Spleen (tissue), 11 donors: Measurements from ENCODE around the gene IKBKE. TPM values are rescaled to one million over a fixed set of nuclear protein-coding genes. Genes with fewer than 3 reads are reported as not detected.

Experiments used
- DNase-seq: peaks from one replicate; pipeline ENCODE4 v3.0.0-alpha.2; 2020
- H3K27ac ChIP-seq, 8 donors: fragments of 200-600 bp; sonication (generic) in 7 of 8; 1 replicate in 4 of 8; 2 replicates in 4 of 8; pipeline versions ENCODE4 v1.5.0 to v1.8.0; 2016 to 2021; ENCODE audit warnings: inconsistent platforms in 4 of 8, mild to moderate bottlenecking in 4 of 8, moderate library complexity in 1 of 8
- H3K27me3 ChIP-seq, 7 donors: fragments of 200-600 bp; sonication (generic) in 6 of 7; replicated peaks in 1 of 7; 1 replicate in 4 of 7; 2 replicates in 3 of 7; pipeline versions ENCODE4 v1.5.0 to v1.8.0; 2016 to 2021; ENCODE audit warnings: inconsistent platforms in 3 of 7, mild to moderate bottlenecking in 1 of 7
- H3K36me3 ChIP-seq, 6 donors: fragments of 200-600 bp; sonication (generic) in 5 of 6; 1 replicate in 4 of 6; 2 replicates in 2 of 6; pipeline versions ENCODE4 v1.5.0 to v1.8.0; 2016 to 2021; ENCODE audit warnings: inconsistent platforms in 2 of 6
- H3K4me1 ChIP-seq, 6 donors: fragments of 200-600 bp; sonication (generic) in 5 of 6; 1 replicate in 3 of 6; 2 replicates in 3 of 6; pipeline versions ENCODE4 v1.5.0 to v1.8.0; 2016 to 2021; ENCODE audit warnings: inconsistent platforms in 3 of 6
- H3K4me3 ChIP-seq, 8 donors: fragments of 200-600 bp; sonication (generic) in 7 of 8; 1 replicate in 4 of 8; 2 replicates in 4 of 8; pipeline versions ENCODE4 v1.5.0 to v1.8.0; 2016 to 2021; ENCODE audit warnings: inconsistent platforms in 4 of 8, mild to moderate bottlenecking in 4 of 8, moderate library complexity in 2 of 8
- H3K9me3 ChIP-seq, 8 donors: fragments of 200-600 bp; sonication (generic) in 7 of 8; 1 replicate in 4 of 8; 2 replicates in 4 of 8; pipeline versions ENCODE4 v1.5.0 to v1.8.0; 2016 to 2021; ENCODE audit warnings: inconsistent platforms in 4 of 8
- CTCF ChIP-seq, 11 experiments: fragments of 200-600 bp in 7 of 11; fragments of 450-650 bp in 4 of 11; sonication (generic) in 4 of 11; IDR thresholded peaks in 8 of 11; conservative IDR thresholded peaks in 3 of 11; 1 replicate in 7 of 11; 2 replicates in 4 of 11; pipeline versions ENCODE4 v1.4.0 to v1.8.0; 2016 to 2021; ENCODE audit warnings: antibody characterized with exemption in 11 of 11, inconsistent platforms in 4 of 11, mild to moderate bottlenecking in 1 of 11
- POLR2A ChIP-seq, 3 donors: fragments of 450-650 bp; IDR thresholded peaks; one replicate each; pipeline ENCODE4 v1.5.1; 2017; ENCODE audit warnings: antibody characterized with exemption in 3 of 3, mild to moderate bottlenecking in 1 of 3
- POLR2AphosphoS5 ChIP-seq, 3 donors: sonication (generic); formaldehyde crosslinking; IDR thresholded peaks; one replicate each; pipeline ENCODE4 v1.5.1; 2017; ENCODE audit warnings: antibody characterized with exemption in 3 of 3
- WGBS, 5 donors: extraction: QIAGEN DNeasy Blood & Tissue Kit in 3 of 5; methylation state at CpG; one replicate each; pipeline versions ENCODE4 v1.1.5 to v1.1.7; 2013 to 2018; 5-methylcytosine and 5-hydroxymethylcytosine counted together
- intact Hi-C: fragments of 100-400 bp; cut with DNase I; formaldehyde crosslinking; loops from one replicate; pipeline ENCODE4 v1.15.0; 2023; ENCODE audit warnings: low total_unique reads
- polyA plus RNA-seq, 3 donors: library from polyadenylated mRNA; stranded (reverse); fragments of 200-250 nt; gene quantifications; one replicate each; pipeline ENCODE4 v1.2.1, GENCODE V29; 2013
- total RNA-seq, 7 donors: library from RNA; depleted of rRNA in 3 of 7; stranded (reverse); fragments of >200 nt in 3 of 7; fragmentation: NEBNext Ultra II Directional in 4 of 7; extraction: Animal tissue kit (Norgen Biotek cat#: 25700) in 4 of 7; gene quantifications; one replicate each; pipeline versions ENCODE4 v1.1.0 to v1.2.1, GENCODE V29; 2016 to 2021
- donor health status: healthy with polysubstance abuse.
- donor health status: DM: no; HTN: no; CAD: no; lungs with moderate emphysema.
- donor health status: DM: no; HTN: no; CAD: no.
- donor health status: Bipolar disorder and iron deficiency.
- donor health status: healthy.
- donor health status: DM: no; HTN: no; CAD: no.
- donor health status: DM: yes; HTN: yes; CAD: no.

Gene IKBKE
- total and polyA plus RNA-seq, 10 donors: 11.3 to 37.3 (median 29.7) TPM

DNA sequence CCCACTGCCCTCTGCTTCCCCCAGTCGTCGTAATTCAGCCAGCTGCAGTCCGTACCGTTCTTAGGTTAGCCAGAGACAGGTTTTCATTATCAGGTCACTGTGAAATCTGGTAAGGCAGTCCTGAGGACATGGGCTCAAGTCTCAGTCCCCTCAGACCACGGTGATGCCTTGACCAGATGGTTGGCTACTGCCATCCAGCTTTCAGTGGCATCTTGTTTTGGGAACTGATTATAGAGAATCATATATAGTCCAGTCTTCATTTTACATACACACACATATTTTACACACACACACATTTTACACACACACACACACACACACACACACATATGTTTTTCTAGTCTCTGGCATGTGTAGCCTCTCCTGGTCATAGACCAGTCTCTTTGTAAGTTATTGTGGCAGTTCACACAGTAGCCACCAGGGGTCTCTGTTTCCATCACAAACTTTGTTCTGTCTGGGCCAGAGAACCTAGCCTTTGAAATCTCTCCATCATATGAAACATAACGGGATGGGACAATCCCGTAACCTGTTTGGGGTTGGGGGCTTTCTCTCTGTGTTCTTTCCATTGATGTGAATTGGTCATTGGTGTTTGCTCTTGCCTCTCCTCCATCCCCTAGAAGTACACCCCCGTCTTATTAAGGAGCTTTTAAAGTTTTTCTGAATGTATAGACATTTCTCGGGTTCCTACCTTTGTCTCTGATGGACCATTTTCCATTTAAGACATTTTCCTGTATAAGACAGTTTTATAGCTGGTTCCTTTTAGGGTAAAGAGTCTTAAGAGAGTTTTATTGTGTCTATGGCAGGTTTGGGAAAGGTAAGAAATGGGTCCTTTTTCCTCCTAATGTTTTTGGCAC is 8.4 kb upstream of the IKBKE start:
- WGBS, 5 donors: 60 to 74% (median 73%) methylated on average over 9 of the region's 9 CpGs
- no peaks in the 10 kb centered on the region for H3K27me3 ChIP-seq
- H3K4me1 ChIP-seq: peaks cover 6 to 54% (median 25%) of the 10 kb centered on the region in 6 donors
- H3K4me3 ChIP-seq: no peak overlapping the region
- peak; percentile 18 for DNase-seq
- peak overlapping the region in 4 of 8 donors; percentile 11 to 66 (median 28) for H3K27ac ChIP-seq
- TF ChIP-seq POLR2AphosphoS5 (IDR thresholded peaks at IDR 0.05) (no peak), POLR2A (IDR thresholded peaks at IDR 0.05) (no peak), CTCF (IDR thresholded peaks at IDR 0.05 in 8 of 11, conservative IDR thresholded peaks at IDR 0.05 in 3 of 11) (peak; percentile 51 to 91 (median 81))
- H3K36me3 ChIP-seq: peaks cover 0 to 73% (median 9%) of the 10 kb centered on the region in 6 donors
- no peaks in the 10 kb centered on the region for H3K9me3 ChIP-seq
- intact Hi-C loops: no loop called here

DNA sequence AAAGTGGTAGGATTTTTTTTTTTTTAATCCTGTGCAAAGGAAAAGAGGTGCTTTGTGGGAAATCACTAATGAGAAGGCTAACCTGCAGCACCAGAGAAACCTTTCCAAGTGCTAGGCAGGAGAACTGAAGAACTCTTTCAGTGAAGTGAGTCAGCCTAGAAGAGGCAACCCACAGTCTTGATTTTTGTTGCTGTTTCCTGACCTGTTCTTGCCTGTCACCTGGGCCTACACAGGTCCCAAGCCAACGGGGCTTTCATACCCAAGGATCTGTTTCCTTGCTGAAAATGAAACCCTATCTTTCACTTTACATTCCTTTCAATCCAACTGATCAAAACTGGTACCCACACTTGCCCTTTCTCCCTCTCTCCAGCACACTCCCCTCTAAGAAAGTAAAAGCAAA is 7.1 kb upstream of the IKBKE start:
- Histone ChIP-seq H3K4me1 (peaks cover 8 to 56% (median 28%) of the 10 kb centered on the region in 6 donors), H3K27ac (no peak overlapping the region), H3K27me3 (no peaks in the 10 kb centered on the region), H3K4me3 (no peak overlapping the region), H3K36me3 (peaks cover 0 to 60% (median 9%) of the 10 kb centered on the region in 6 donors), H3K9me3 (no peaks in the 10 kb centered on the region)
- TF ChIP-seq CTCF (IDR thresholded peaks at IDR 0.05 in 8 of 11, conservative IDR thresholded peaks at IDR 0.05 in 3 of 11) (no peak), POLR2A (IDR thresholded peaks at IDR 0.05) (no peak), POLR2AphosphoS5 (IDR thresholded peaks at IDR 0.05) (no peak)
- 65 to 78% (median 70%) methylated on average over 1 of the region's 1 CpG for WGBS, 5 donors
- peak; percentile 18 for DNase-seq
- intact Hi-C loops: no loop called here

DNA sequence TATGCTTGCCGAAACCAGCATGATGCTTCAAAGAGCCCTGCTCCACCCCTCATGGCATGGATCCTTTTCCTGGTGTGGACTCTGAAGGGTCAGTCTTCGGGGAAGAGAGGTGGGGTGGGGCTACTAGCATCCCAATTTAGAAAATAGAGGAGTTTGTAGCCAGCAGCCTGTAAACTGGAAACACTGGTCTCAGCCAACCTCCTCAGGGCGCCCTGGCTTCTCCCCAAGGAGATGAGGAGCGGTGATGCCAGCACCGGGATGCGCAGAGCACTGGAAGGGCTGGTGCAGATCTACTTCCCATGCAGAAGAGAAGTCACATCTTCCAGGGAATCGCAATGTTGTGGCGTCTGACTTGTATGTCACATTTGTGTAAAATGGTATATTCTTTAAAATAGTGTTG is 6.4 kb upstream of the IKBKE start:
- Histone ChIP-seq H3K27ac (peak overlapping the region in 2 of 8 donors; percentile 55 to 79), H3K36me3 (peaks cover 0 to 52% (median 5%) of the 10 kb centered on the region in 6 donors), H3K9me3 (no peaks in the 10 kb centered on the region), H3K4me1 (peaks cover 8 to 64% (median 36%) of the 10 kb centered on the region in 6 donors), H3K4me3 (no peak overlapping the region), H3K27me3 (no peaks in the 10 kb centered on the region)
- intact Hi-C loops: no loop called here
- peak; percentile 58 for DNase-seq
- 92 to 97% (median 96%) methylated on average over 8 of the region's 8 CpGs for WGBS, 5 donors
- TF ChIP-seq POLR2AphosphoS5 (IDR thresholded peaks at IDR 0.05) (peak in 1 of 3 donors; percentile 19), POLR2A (IDR thresholded peaks at IDR 0.05) (no peak)

GRCh38 chr1:206464456-206464964 is 5.8 kb upstream of the IKBKE start:
- WGBS, 5 donors: 55 to 69% (median 60%) methylated on average over 4 of the region's 4 CpGs
- DNase-seq: peak; percentile 14
- Histone ChIP-seq H3K4me3 (no peak overlapping the region), H3K9me3 (no peaks in the 10 kb centered on the region), H3K36me3 (peaks cover 0 to 46% (median 3%) of the 10 kb centered on the region in 6 donors), H3K27me3 (no peaks in the 10 kb centered on the region), H3K27ac (peak overlapping the region in 4 of 8 donors; percentile 6 to 79 (median 32)), H3K4me1 (peaks cover 13 to 70% (median 42%) of the 10 kb centered on the region in 6 donors)
- TF ChIP-seq POLR2A (IDR thresholded peaks at IDR 0.05): no peak
- no peak for TF ChIP-seq POLR2AphosphoS5 (IDR thresholded peaks at IDR 0.05)
- no peak for TF ChIP-seq CTCF (IDR thresholded peaks at IDR 0.05 in 8 of 11, conservative IDR thresholded peaks at IDR 0.05 in 3 of 11)
- intact Hi-C loops: no loop called here
